ENCODE results near the gene PUSL1.
A peak's percentile ranks its signal among the peaks of the same experiment; 100 is the strongest.

PUSL1 gene, protein sequence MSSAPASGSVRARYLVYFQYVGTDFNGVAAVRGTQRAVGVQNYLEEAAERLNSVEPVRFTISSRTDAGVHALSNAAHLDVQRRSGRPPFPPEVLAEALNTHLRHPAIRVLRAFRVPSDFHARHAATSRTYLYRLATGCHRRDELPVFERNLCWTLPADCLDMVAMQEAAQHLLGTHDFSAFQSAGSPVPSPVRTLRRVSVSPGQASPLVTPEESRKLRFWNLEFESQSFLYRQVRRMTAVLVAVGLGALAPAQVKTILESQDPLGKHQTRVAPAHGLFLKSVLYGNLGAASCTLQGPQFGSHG

DNA sequence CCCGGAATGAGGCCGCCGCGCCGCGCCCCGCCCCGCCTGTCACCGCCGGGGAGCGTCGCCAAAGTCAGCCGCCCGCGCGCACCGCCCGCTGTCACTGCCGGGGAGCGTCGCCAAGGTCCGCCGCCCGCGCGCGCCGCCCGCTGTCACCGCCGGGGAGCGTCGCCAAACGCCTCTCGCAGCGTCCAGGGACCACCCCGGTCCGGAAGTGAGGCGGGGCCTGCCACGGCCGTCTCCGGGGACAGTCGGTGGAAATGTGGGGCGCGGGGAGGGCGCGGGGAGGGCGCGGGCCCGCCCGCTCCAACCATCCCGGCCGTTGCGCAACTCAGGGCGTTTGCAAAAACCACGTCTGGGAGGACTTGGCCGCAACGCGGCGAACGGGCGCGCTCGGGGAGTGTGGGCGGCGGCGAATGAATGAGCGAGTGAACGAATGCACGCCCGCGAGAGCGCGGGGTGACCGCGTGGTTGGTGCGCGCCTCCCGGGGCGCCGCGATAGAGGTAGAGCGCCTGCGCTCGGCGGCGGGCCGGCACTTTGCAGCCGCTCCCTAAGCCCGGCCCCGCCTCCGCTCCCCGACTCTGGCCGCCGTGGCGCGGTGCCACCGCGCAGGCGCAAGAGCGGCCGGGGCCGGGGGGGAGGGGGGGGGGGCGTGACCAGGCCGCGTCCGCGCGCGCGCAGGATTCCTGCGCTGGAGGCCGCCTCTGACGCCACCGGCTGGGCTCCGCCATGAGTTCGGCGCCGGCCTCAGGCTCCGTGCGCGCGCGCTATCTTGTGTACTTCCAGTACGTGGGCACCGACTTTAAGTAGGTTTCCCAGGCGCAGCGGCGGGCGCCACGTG, at the start of gene PUSL1, which contains the start of gene ACAP3:
Gene PUSL1, plus strand, starts transcription at position 675 of the 833 bp plus-strand sequence. Its CDS starts 47 bp downstream, at position 722.
Gene ACAP3, minus strand, starts transcription at position 8 of the 833 bp plus-strand sequence. CDS start 115 bp downstream, outside the sequence.
- Histone ChIP-seq H3K4me3 (ENCODE audit: low read depth, low read length) (peak within 1 kb of the TSS; percentile 99), H3K27me3 (ENCODE audit: insufficient read depth, low read length) (no peaks in the 10 kb centered on the region), H3K27ac (ENCODE audit: low read depth, low read length) (peak within 1 kb of the TSS; percentile 83), H3K36me3 (ENCODE audit: insufficient read depth, low read length) (peaks cover 5% of the 10 kb centered on the region; the same call in 1 of the 2 replicates), H3K4me1 (ENCODE audit: control insufficient read depth, insufficient read depth, low read length, unreplicated experiment) (peaks cover 37% of the 10 kb centered on the region), H3K79me2 (ENCODE audit: control insufficient read depth, insufficient read depth, low read length, unreplicated experiment) (peaks cover 38% of the 10 kb centered on the region), H2AFZ (ENCODE audit: low read length, unreplicated experiment) (peak within 1 kb of the TSS; percentile 76)

DNA sequence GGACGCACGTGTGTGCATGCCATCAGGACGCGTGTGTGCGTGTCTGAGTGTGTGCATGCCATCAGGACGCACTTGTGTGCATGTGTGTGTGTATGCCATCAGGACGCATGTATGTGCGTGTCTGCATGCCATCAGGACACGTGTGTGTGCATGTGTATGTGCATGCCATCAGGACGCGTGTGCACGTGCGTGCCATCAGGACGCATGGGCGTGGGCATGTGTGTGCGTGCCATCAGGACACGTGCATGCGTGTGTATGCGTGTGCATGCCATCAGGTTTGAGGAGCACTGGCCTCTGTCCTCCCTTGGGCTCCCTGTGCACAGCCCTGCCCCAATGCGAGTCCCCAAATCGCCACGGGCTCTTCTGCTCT, 49.3 kb upstream of the PUSL1 start:
- Histone ChIP-seq H3K27me3 (ENCODE audit: insufficient read depth, low read length) (no peaks in the 10 kb centered on the region), H3K36me3 (ENCODE audit: insufficient read depth, low read length) (peaks cover 19% of the 10 kb centered on the region), H3K4me1 (ENCODE audit: control insufficient read depth, insufficient read depth, low read length, unreplicated experiment) (peaks cover 5% of the 10 kb centered on the region), H2AFZ (ENCODE audit: low read length, unreplicated experiment) (no peak overlapping the region), H3K4me3 (ENCODE audit: low read depth, low read length) (no peak overlapping the region), H3K79me2 (ENCODE audit: control insufficient read depth, insufficient read depth, low read length, unreplicated experiment) (peaks cover 22% of the 10 kb centered on the region), H3K27ac (ENCODE audit: low read depth, low read length) (no peak overlapping the region)

DNA sequence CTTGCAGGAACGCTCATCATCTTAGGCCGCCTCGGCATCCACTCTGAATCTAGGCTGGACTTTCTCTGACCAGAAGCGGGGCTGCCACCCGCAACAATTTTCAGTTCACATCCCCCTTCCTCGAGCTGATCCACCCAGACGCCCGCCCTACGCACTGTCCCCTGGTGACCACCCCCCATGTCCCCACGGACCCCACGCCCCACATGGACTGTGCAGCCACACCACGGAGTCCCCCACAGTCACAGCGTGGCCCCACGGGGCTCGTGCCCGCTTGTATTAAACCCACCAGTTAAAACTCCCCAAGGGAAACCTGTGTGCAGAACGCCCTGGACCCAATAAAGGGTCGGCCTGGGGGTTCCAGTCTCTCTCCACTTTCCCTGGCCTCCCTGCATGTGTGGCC, 48.9 kb upstream of the PUSL1 start:
- Histone ChIP-seq H2AFZ (ENCODE audit: low read length, unreplicated experiment) (no peak overlapping the region), H3K27ac (ENCODE audit: low read depth, low read length) (no peak overlapping the region), H3K79me2 (ENCODE audit: control insufficient read depth, insufficient read depth, low read length, unreplicated experiment) (peaks cover 25% of the 10 kb centered on the region), H3K27me3 (ENCODE audit: insufficient read depth, low read length) (no peaks in the 10 kb centered on the region), H3K4me3 (ENCODE audit: low read depth, low read length) (no peak overlapping the region), H3K36me3 (ENCODE audit: insufficient read depth, low read length) (peaks cover 19% of the 10 kb centered on the region), H3K4me1 (ENCODE audit: control insufficient read depth, insufficient read depth, low read length, unreplicated experiment) (peaks cover 9% of the 10 kb centered on the region)

DNA sequence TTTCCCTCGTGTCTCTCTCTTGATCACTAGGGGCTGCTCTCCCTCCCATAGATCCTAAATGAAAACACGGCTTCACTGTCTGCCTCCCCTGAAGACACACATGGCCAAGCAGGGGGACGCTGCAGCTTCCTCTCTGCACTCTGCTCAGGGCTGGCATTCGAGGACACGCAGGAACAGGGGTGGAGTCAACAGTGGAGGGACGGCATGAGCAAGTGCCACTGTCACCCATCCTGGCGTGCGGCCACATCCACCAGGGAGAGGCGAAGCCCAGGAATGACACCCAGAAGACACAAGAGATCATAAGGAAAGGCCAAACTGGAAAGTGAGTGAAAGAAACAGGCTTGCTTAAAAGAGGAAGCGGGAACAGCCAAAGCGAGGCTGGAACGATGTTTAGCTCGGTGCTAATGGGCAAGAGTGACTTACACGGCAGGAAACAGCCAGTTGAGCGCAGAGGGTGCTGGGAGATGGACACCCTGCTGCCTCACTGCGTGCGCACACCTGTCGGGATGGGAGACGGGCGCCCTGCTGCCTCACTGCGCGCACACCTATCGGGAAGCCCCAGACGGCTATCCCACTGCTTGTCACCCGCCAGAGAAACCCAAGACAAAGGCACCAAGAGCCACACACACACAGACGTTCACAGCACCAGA, 48.3 kb upstream of the PUSL1 start:
- no peaks in the 10 kb centered on the region for H3K27me3 ChIP-seq (ENCODE audit: insufficient read depth, low read length)
- H2AFZ ChIP-seq (ENCODE audit: low read length, unreplicated experiment) = no peak overlapping the region
- H3K4me3 ChIP-seq (ENCODE audit: low read depth, low read length) = no peak overlapping the region
- H3K36me3 ChIP-seq (ENCODE audit: insufficient read depth, low read length) = peaks cover 19% of the 10 kb centered on the region
- no peak overlapping the region for H3K27ac ChIP-seq (ENCODE audit: low read depth, low read length)
- H3K79me2 ChIP-seq (ENCODE audit: control insufficient read depth, insufficient read depth, low read length, unreplicated experiment) = peaks cover 25% of the 10 kb centered on the region
- peaks cover 11% of the 10 kb centered on the region for H3K4me1 ChIP-seq (ENCODE audit: control insufficient read depth, insufficient read depth, low read length, unreplicated experiment)

DNA sequence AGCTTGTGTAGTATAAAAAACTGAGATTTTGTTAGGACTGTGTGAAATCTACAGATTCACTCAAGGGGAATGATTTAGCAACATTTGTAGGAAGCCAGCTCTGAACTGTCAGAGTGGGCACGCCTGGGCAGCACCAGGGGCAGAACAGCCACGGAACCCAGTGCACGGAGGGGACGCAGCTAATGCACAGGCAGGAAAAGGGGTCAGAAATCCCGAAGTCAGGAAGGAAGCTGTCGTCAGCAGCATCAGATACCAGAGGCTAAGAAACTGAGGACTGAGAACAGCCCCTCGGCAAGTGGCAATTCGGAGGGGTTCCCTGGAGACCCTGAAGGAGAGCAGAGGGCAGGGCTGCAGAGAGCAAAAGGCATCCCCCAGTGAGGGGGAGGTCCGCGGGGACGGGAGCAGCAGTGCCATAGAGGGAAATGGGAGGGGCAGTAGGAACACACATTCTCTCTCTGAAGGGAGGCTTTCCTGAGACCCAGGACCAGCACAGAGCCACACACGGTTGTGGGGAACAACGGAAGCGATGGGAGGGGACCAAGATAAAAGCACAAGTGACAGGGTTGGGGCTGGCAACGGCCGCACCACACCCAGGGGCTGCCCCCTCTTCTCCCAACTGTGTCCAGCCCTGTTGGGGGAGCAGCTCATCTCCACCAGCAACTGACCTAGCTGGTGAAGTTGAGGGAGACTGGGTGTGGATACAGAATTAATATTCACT, 47.4 kb upstream of the PUSL1 start:
- Histone ChIP-seq H3K4me3 (ENCODE audit: low read depth, low read length) (no peak overlapping the region), H3K27ac (ENCODE audit: low read depth, low read length) (no peak overlapping the region), H3K27me3 (ENCODE audit: insufficient read depth, low read length) (no peaks in the 10 kb centered on the region), H2AFZ (ENCODE audit: low read length, unreplicated experiment) (no peak overlapping the region), H3K79me2 (ENCODE audit: control insufficient read depth, insufficient read depth, low read length, unreplicated experiment) (peaks cover 25% of the 10 kb centered on the region), H3K4me1 (ENCODE audit: control insufficient read depth, insufficient read depth, low read length, unreplicated experiment) (peaks cover 20% of the 10 kb centered on the region), H3K36me3 (ENCODE audit: insufficient read depth, low read length) (peaks cover 17% of the 10 kb centered on the region)

DNA sequence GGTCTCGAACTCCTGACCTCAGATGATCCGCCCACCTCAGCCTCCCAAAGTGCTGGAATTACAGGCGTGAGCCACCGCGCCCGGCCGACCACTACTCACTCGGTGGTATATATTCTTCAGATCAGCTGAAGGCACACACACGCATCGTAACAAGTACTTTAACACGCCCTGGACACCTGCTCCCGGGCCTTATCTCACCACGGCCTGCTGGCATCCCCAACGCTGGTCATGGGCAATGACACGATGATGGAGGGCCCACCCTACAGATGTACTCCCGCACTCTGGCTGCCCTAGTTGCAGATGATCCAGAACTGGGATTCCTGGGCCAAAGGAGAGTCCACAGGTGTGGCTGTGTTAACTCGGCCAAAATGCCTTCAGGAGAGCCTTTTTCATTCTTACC, 46.3 kb upstream of the PUSL1 start:
- Histone ChIP-seq H3K79me2 (ENCODE audit: control insufficient read depth, insufficient read depth, low read length, unreplicated experiment) (peaks cover 26% of the 10 kb centered on the region), H2AFZ (ENCODE audit: low read length, unreplicated experiment) (no peak overlapping the region), H3K27me3 (ENCODE audit: insufficient read depth, low read length) (no peaks in the 10 kb centered on the region), H3K4me1 (ENCODE audit: control insufficient read depth, insufficient read depth, low read length, unreplicated experiment) (peaks cover 23% of the 10 kb centered on the region), H3K4me3 (ENCODE audit: low read depth, low read length) (no peak overlapping the region), H3K36me3 (ENCODE audit: insufficient read depth, low read length) (peaks cover 17% of the 10 kb centered on the region), H3K27ac (ENCODE audit: low read depth, low read length) (no peak overlapping the region)

DNA sequence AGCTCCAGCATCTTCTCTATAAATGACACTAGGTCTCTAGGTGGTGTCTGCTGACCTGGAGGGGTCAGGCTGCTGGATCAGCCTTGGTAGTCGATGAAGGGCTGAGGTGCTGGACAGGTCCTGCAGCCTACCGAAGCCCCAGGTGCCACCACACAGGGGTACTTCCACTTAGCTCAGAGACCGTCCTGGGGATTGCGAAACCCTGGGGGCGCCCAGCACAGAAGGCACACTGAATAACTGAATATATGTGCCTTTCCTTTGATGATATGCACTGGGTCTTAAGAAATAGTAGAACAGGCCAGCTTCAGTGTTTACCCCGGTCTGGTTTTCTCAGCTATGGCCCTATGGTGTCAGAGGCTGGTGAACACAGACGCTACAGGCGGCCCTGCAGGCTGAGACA, 45.6 kb upstream of the PUSL1 start:
- Histone ChIP-seq H3K4me1 (ENCODE audit: control insufficient read depth, insufficient read depth, low read length, unreplicated experiment) (peaks cover 23% of the 10 kb centered on the region), H3K36me3 (ENCODE audit: insufficient read depth, low read length) (peaks cover 17% of the 10 kb centered on the region), H3K27ac (ENCODE audit: low read depth, low read length) (peak overlapping the region; percentile 15; the same call in 1 of the 2 replicates), H3K27me3 (ENCODE audit: insufficient read depth, low read length) (no peaks in the 10 kb centered on the region), H3K4me3 (ENCODE audit: low read depth, low read length) (no peak overlapping the region), H3K79me2 (ENCODE audit: control insufficient read depth, insufficient read depth, low read length, unreplicated experiment) (peaks cover 33% of the 10 kb centered on the region), H2AFZ (ENCODE audit: low read length, unreplicated experiment) (no peak overlapping the region)

DNA sequence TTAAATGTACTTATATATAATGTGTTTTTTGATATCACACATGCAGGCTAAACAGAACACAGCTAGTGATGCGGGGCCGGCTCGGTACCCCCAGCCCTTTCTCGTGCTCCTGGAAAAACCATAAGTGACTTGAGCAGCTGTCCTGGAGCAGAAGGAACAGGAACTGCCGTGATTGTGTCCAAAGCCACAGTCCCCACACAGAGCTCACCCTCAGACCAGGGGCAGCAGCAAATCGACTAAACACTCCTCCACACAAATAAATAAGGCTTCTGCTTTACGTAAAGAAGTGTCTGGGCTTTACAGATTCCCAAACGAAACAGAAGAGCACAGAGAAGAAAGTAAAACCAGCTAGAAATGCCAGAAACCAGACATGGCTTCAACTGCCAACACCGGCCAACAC, 44.4 kb upstream of the PUSL1 start:
- Histone ChIP-seq H3K27ac (ENCODE audit: low read depth, low read length) (peak overlapping the region; percentile 92), H3K27me3 (ENCODE audit: insufficient read depth, low read length) (no peaks in the 10 kb centered on the region), H2AFZ (ENCODE audit: low read length, unreplicated experiment) (no peak overlapping the region), H3K79me2 (ENCODE audit: control insufficient read depth, insufficient read depth, low read length, unreplicated experiment) (peaks cover 45% of the 10 kb centered on the region), H3K4me3 (ENCODE audit: low read depth, low read length) (no peak overlapping the region), H3K4me1 (ENCODE audit: control insufficient read depth, insufficient read depth, low read length, unreplicated experiment) (peaks cover 20% of the 10 kb centered on the region), H3K36me3 (ENCODE audit: insufficient read depth, low read length) (peaks cover 17% of the 10 kb centered on the region)

DNA sequence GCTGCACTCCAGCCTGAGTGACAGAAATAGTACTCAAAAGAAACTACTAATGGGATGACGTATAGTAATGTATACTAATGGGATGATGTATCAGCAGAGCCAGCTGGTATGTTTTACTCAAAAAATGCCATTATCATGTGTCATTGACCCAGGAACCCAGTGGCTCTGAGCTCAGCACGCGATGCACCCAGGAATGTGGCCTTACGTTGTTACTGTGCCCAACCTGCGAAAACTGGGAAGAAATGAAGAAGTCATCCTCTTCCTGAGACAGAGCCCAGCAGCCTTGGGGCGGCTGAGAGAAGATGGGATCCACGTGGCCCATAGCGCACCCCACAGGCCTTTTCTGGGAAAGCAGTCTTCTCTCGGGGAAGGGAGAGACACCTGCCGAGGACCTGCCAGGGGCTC, 43.5 kb upstream of the PUSL1 start:
- Histone ChIP-seq H3K36me3 (ENCODE audit: insufficient read depth, low read length) (peaks cover 13% of the 10 kb centered on the region), H3K27ac (ENCODE audit: low read depth, low read length) (peak overlapping the region; percentile 92), H2AFZ (ENCODE audit: low read length, unreplicated experiment) (no peak overlapping the region), H3K27me3 (ENCODE audit: insufficient read depth, low read length) (no peaks in the 10 kb centered on the region), H3K4me3 (ENCODE audit: low read depth, low read length) (0 out of 2 replicates have a peak overlapping the region, but pooled peaks have one; percentile 2), H3K4me1 (ENCODE audit: control insufficient read depth, insufficient read depth, low read length, unreplicated experiment) (peaks cover 22% of the 10 kb centered on the region), H3K79me2 (ENCODE audit: control insufficient read depth, insufficient read depth, low read length, unreplicated experiment) (peaks cover 47% of the 10 kb centered on the region)

Measured in ACC112 (cell line).